GM12872 (cell line): ENCODE results near the gene PCDH9.

Experiments used
- CTCF ChIP-seq: IDR thresholded peaks from 3 replicates; pipeline ENCODE4 v1.5.1; 2011; ENCODE audit warnings: low read depth, mild to moderate bottlenecking, low read length, moderate library complexity; ENCODE audit not compliant: insufficient read depth

The PCDH9 gene

GRCh38 chr13:66399873-66400272 is 830.3 kb downstream of the PCDH9 start:
- TF ChIP-seq CTCF, result no peak

GRCh38 chr13:66397133-66397532 is 833.0 kb downstream of the PCDH9 start:
- no peak for TF ChIP-seq CTCF

GRCh38 chr13:66391322-66391721 is 838.8 kb downstream of the PCDH9 start:
- no peak for TF ChIP-seq CTCF

DNA sequence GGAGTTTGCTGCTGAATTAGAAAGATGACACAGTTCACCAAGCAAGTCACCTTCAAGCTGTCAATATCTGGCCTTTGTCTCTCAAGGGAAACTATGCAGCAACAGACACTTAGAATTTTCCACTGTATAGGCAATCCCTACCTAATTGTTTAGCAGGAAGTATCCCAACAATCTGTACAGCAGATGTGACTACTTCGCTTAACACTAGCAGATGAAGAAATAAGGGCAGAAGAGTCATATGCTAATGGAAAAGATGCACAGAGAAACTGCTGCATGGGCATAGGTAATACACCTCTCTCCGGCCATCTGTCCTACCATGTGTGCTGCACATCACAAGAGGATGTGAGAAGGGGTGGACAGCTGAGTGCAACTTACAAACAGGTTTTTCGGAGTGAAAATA is 851.2 kb downstream of the PCDH9 start:
- no peak for TF ChIP-seq CTCF

- no peak for TF ChIP-seq CTCF
Measured at GRCh38 chr13:66377569-66377968, 852.6 kb downstream of the PCDH9 start.

- TF ChIP-seq CTCF, result no peak
Measured at GRCh38 chr13:66375756-66376155, 854.4 kb downstream of the PCDH9 start.

GRCh38 chr13:66369666-66370065 is 860.5 kb downstream of the PCDH9 start:
- no peak for TF ChIP-seq CTCF

- TF ChIP-seq CTCF, result no peak
Measured at GRCh38 chr13:66367356-66367755, 862.8 kb downstream of the PCDH9 start.
